T-helper 2 cell treated with Interferon-gamma antibody and Interleukin-4, amounts not matched to agents 5 μg/mL and 100 μg/mL, for 36 hours (primary cell): ENCODE measurements around the gene E2F7.

Source experiments
- DNase-seq: peaks from one replicate; pipeline ENCODE4 v3.0.0; 2021; ENCODE audit warnings: low spot score
- H3K27ac Mint-ChIP-seq: one replicate; pipeline ENCODE4 v1.8.0; 2021; ENCODE audit warnings: mild to moderate bottlenecking, mixed read lengths
- H3K27me3 Mint-ChIP-seq: one replicate; pipeline ENCODE4 v1.8.0; 2021; ENCODE audit warnings: low read depth, mixed read lengths
- H3K36me3 Mint-ChIP-seq: one replicate; pipeline ENCODE4 v1.8.0; 2021; ENCODE audit warnings: low read depth, mixed read lengths
- H3K4me1 Mint-ChIP-seq: one replicate; pipeline ENCODE4 v1.8.0; 2021; ENCODE audit warnings: low read depth, mixed read lengths
- H3K4me3 Mint-ChIP-seq: one replicate; pipeline ENCODE4 v1.8.0; 2022; ENCODE audit warnings: mild to moderate bottlenecking, moderate library complexity, mixed read lengths
- H3K9me3 Mint-ChIP-seq: one replicate; pipeline ENCODE4 v1.8.0; 2021; ENCODE audit warnings: mixed read lengths

Gene E2F7

DNA sequence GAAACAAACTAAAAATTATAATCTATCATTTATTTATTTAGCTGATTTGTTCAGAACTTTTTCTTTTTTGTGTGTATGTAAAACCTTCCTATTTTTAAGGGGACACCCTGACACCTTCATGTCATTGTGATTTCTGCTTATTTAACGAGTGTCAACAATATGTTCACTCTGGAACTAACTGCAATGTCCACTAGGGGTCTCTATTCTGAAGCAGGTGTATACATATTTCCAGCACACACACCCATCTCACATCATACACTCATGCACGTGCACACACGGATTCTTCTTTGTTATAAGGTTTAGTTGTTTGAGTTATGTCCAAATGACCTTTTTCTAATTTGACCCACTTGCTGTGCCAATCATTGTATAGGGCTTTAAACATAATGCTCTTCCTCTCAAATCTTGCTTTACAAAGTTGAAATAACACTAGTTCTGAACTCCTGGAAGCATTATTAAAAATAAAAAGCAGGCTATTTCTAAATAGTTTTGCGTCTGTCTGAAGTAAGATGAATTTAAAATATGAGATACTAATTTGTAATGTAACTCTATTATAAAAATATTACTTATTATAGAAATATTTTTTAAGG is 15.5 kb downstream of the E2F7 start:
- no peak for DNase-seq
- no peaks in the 10 kb centered on the region for H3K9me3 Mint-ChIP-seq
- no peaks in the 10 kb centered on the region for H3K27me3 Mint-ChIP-seq
- peaks cover 55% of the 10 kb centered on the region for H3K36me3 Mint-ChIP-seq
- H3K27ac Mint-ChIP-seq: no peak overlapping the region
- H3K4me3 Mint-ChIP-seq: no peak overlapping the region
- H3K4me1 Mint-ChIP-seq: peaks cover 8% of the 10 kb centered on the region

DNA sequence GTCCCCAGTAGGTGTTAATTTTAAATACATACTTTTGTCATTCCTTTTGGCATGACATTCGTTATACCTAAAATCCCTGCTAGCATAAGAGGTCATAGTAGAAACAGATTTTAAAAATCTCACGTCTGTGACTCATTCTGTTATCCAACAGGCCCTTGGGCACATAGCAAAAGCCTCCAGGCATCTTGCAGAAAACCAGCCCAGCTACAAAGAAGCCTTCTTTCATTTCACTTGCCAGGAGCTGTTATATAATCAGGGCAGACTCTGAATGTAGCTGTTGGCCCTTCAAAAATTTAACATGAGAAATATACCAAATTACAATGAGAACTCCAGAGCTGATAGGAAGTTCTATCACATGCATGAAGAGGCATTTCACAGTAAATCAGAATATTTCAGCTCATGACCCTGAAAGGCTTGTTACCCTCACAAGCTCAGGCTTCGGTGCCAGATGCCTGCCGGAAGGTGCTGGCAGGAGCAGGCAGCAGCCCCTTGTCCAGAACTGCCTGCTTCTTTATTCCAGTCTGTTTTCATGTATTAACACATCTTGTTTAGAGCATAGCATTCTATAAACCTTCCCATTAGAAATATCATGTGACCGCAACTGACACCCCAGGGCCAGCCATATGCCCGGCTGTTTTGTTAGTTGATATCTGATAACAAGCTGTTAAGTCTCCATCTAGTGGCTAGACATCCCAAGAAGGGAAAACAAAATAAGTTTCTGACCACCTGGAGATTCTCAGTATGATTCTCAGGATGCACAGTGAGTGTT is 17.8 kb downstream of the E2F7 start:
- H3K27ac Mint-ChIP-seq: no peak overlapping the region
- peaks cover 50% of the 10 kb centered on the region for H3K36me3 Mint-ChIP-seq
- H3K4me1 Mint-ChIP-seq: peaks cover 6% of the 10 kb centered on the region
- H3K4me3 Mint-ChIP-seq: no peak overlapping the region
- no peaks in the 10 kb centered on the region for H3K9me3 Mint-ChIP-seq
- DNase-seq: no peak
- no peaks in the 10 kb centered on the region for H3K27me3 Mint-ChIP-seq

DNA sequence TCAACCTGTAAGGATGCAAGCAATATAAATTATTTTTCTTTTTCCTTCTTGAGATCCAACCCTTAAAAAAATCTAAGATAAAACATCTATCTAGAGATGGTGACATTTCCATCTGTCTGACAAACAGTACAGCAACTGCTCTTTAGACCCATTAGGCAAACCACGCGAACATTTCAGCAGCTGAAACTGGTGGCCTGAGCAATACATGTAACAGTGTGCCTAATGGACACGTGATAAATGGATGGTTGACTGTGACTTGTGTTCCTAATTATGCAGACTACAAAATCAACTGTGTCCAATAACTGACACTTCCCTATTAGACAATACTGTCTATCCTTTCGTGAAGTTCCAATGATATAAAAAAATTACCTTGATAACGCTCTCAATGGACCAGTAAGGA is 18.9 kb downstream of the E2F7 start:
- H3K36me3 Mint-ChIP-seq: peaks cover 58% of the 10 kb centered on the region
- no peaks in the 10 kb centered on the region for H3K9me3 Mint-ChIP-seq
- DNase-seq: no peak
- no peak overlapping the region for H3K27ac Mint-ChIP-seq
- H3K4me3 Mint-ChIP-seq: no peak overlapping the region
- no peaks in the 10 kb centered on the region for H3K27me3 Mint-ChIP-seq
- peaks cover 6% of the 10 kb centered on the region for H3K4me1 Mint-ChIP-seq

DNA sequence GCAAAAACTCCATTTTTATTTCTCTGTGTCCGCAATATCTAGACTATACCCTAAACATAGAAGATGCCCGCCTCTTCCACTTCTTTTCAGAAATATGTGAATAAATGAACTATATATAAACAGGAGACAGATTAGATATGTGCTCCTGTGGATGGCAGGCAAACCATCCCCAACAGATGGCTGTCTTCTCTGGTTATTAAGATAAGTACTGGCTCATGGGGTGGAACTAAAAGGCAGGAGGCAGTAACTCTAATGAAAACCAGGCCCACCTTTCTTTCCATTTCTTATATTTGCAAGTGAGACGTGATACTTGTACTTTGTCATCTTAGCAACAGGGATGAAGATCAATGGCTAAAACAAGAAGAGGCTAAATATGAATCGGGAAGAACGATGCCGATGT is 20.2 kb downstream of the E2F7 start:
- Mint-ChIP-seq H3K36me3 (peaks cover 62% of the 10 kb centered on the region), H3K27me3 (no peaks in the 10 kb centered on the region), H3K4me1 (peaks cover 3% of the 10 kb centered on the region), H3K9me3 (no peaks in the 10 kb centered on the region), H3K27ac (no peak overlapping the region), H3K4me3 (no peak overlapping the region)
- no peak for DNase-seq

DNA sequence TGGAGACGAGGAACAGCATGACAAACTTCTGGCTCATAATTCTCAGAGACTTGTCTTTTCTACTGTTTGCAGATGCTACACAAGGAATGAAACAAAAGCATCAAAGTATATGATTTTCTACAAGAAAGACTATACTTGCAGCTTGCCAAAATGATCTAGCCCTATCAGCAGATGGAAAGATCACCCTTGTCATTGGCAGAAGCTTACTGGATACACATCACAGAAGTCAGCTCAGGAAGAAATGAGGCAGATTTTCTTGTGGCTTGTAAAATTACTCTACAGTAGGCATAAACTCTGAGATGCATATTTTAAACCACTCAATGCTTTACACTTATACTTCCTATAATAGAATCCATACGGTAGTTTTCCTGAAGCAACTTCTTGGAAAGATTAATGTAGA is 20.6 kb downstream of the E2F7 start:
- Mint-ChIP-seq H3K4me1 (peaks cover under 1% of the 10 kb centered on the region), H3K4me3 (no peak overlapping the region), H3K9me3 (no peaks in the 10 kb centered on the region), H3K27ac (no peak overlapping the region), H3K27me3 (no peaks in the 10 kb centered on the region), H3K36me3 (peaks cover 64% of the 10 kb centered on the region)
- DNase-seq: no peak

DNA sequence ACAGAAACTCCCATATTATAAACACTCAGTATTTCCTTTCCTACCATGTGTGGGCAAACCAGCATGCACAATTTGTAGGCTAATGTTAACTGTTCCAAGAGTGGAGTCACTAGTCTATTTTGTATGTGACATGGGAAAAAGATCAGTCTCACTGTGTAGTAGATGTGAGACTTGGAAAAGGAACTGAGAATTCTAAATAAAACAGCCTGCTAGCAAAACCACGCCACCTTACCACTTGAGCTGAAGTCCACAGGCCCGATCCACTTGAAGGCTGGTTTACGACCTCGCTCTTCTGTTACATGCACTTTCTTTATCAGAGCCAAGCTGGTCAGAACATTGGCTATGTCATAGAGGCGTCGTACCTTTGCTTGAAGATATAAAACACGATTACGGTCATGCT is 22.5 kb downstream of the E2F7 start:
- Mint-ChIP-seq H3K9me3 (peaks cover 15% of the 10 kb centered on the region), H3K27me3 (no peaks in the 10 kb centered on the region), H3K27ac (no peak overlapping the region), H3K36me3 (peaks cover 71% of the 10 kb centered on the region), H3K4me1 (no peaks in the 10 kb centered on the region), H3K4me3 (no peak overlapping the region)
- no peak for DNase-seq

DNA sequence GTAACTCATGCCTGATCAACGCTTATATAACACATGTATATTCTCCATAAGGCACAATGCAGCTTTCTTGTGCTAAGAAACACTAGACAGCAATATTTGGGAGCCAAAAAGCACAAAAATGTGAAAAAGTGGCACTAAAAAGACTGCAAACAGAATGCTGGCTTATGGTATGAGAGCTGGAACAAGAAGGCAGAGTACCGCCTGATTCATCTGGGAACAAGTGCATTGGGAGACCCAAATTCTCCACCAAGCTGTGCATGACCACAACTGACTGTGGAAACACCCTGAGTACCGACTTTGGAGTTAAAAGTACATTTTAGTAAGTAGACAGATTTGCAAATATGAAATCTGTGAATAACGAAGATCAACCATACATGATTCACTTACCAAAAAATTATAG is 25.1 kb downstream of the E2F7 start:
- DNase-seq: no peak
- Mint-ChIP-seq H3K4me3 (no peak overlapping the region), H3K4me1 (no peaks in the 10 kb centered on the region), H3K27me3 (no peaks in the 10 kb centered on the region), H3K9me3 (peaks cover 15% of the 10 kb centered on the region), H3K27ac (no peak overlapping the region), H3K36me3 (peaks cover 75% of the 10 kb centered on the region)

DNA sequence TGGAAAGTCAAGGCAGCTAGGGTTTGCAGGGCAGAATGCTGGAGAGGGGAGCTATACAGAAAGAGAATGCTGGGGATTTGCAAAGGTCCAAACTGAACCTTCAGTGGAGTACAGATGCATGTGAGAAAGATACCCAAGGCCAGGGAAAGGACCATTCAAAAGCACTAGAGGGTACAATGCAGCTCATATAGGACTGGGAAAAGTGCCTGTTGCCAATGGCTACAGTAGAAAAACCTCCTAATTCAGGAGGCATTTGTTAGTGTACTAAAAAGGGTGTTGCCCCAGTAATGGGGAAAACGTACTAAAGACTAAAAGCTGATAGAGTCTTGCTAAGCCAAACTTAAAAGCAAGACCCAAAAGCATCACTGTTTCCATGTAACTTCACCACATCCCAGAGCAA is 30.1 kb downstream of the E2F7 start:
- Mint-ChIP-seq H3K4me3 (no peak overlapping the region), H3K36me3 (peaks cover 62% of the 10 kb centered on the region), H3K9me3 (peaks cover 15% of the 10 kb centered on the region), H3K27me3 (no peaks in the 10 kb centered on the region), H3K27ac (no peak overlapping the region), H3K4me1 (no peaks in the 10 kb centered on the region)
- no peak for DNase-seq

DNA sequence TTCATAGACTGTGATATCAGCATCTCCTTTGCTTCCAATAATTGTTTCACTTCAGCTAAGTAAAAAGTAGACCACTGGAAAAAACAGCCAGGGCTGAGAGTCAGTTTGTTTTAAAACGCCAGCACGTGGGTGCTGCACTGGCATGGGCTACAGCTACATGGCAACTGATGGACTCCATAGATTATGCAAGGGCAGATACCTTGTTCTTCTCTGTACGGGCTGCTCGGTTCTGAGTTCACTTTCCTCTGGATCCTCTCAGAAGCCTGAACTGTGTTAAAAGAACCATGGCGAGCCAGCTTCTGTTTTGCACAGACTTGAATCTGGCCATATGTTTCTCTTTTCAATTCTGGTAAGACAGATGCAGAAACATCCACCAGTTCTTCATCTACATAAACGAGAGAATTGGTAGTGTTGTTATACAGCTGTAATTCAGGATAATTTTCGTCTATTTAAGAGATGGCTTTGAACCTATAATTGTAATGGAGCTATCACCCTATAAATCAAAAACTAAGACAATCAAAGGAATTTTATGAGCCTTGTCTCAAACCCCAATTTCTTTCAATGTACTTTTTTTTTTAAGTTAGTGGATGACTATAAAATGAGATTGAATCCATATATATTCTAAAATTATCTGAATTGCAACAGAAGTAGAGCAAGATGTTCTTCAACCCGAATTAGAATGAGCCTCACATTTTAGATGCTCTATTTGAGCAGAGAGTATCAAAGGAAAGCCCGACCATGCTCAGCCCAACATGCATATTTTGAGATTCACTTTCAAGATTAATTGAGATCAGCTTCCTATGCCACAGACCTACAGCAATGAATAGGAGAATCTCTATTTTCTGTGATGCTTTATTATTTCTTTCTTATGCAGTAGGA is 31.5 kb downstream of the E2F7 start:
- Mint-ChIP-seq H3K9me3 (peaks cover 7% of the 10 kb centered on the region), H3K4me3 (no peak overlapping the region), H3K27ac (no peak overlapping the region), H3K27me3 (no peaks in the 10 kb centered on the region), H3K36me3 (peaks cover 60% of the 10 kb centered on the region), H3K4me1 (no peaks in the 10 kb centered on the region)
- DNase-seq: no peak

DNA sequence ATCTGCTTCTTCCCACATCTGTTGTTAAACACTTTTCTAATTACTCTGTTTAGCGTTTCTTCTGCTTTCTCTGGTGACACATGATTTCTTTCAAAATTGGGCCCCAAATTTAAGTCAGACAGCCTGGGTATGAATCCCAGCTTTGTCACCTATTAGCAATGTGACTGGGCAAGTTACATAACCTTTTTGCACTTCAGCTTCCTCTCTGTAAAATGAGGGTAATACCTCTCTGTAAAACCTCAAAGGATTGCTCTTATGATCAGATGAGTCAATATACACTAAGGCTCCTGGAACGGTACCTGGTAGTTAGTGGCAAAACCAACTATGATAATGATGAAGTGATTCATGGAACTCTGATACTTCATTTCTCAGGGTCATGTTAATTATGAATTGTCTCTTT is 33.0 kb downstream of the E2F7 start:
- Mint-ChIP-seq H3K27ac (no peak overlapping the region), H3K4me3 (no peak overlapping the region)
- DNase-seq: no peak

DNA sequence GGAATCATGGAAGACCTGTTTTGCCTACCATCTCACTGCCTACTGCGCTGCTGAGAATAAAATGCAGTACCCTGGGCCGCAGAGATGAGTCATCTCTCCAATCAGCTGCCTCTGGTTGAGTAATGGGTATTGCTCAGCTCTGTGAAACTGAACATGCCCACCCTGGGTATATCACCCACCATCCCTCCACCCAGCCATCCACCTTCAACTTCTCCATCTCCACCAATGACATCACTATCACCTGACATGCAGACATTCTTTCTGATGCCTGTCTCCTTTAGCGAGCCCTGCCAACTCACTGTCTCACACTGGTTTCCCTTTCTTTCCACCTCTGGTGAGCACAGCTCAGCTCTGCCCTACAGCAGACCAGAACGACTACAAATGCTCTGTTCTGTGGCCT is 33.6 kb downstream of the E2F7 start:
- Mint-ChIP-seq H3K27me3 (no peaks in the 10 kb centered on the region), H3K4me1 (no peaks in the 10 kb centered on the region), H3K36me3 (peaks cover 49% of the 10 kb centered on the region), H3K27ac (no peak overlapping the region), H3K9me3 (no peaks in the 10 kb centered on the region), H3K4me3 (no peak overlapping the region)
- no peak for DNase-seq

More for the DNA sequence above, 33.0 kb downstream of the E2F7 start:
- Mint-ChIP-seq H3K36me3 (peaks cover 54% of the 10 kb centered on the region), H3K9me3 (no peaks in the 10 kb centered on the region), H3K27me3 (no peaks in the 10 kb centered on the region), H3K4me1 (no peaks in the 10 kb centered on the region)

DNA sequence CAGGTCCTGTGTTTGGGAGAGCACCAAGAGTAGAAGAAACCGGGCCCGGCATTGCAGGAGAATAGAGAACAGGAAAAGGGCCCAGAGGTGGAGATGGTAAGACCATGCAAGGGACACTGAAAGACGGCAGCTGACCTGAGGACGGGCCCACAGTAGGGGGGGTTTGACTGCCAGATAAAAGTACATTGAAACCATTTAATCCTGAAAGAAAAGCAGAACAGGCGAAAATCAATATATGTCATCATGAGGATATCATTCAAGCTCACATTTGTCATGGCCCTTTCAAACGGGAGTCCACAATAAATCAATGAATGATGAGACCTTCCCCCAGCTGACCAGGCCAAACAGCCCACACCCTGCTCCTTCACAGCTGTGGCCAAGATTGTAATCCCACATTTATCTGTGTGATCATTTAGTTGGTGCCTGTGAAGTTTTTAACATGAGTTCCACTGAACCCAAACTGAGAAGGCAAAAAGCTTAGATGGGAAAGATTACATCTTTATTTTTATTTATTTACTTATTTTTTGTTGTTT is 39.5 kb downstream of the E2F7 start:
- H3K36me3 Mint-ChIP-seq: peaks cover 47% of the 10 kb centered on the region
- DNase-seq: no peak
- no peaks in the 10 kb centered on the region for H3K4me1 Mint-ChIP-seq
- no peaks in the 10 kb centered on the region for H3K9me3 Mint-ChIP-seq
- no peak overlapping the region for H3K4me3 Mint-ChIP-seq
- no peaks in the 10 kb centered on the region for H3K27me3 Mint-ChIP-seq
- H3K27ac Mint-ChIP-seq: peak overlapping the region; percentile 16

DNA sequence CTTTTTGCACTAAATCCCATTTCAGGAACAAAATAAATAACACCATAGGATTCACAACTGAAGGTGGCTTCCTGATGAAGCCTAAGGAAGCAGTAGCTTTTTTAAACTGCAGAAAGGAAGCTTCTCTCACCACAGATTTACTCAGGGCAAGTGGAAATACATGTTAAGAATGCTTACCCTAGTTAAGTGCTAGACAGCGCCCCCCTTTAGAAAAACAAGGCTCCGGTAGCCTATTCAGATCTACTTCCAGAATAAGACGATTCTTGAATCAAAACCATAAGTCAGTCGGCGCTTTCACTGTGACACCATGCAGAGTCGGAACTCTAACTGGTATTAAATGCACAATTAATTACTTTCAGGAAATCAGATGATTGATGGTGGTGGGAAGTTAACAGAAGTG is 41.9 kb downstream of the E2F7 start:
- H3K36me3 Mint-ChIP-seq: peaks cover 43% of the 10 kb centered on the region
- DNase-seq: no peak
- H3K27me3 Mint-ChIP-seq: no peaks in the 10 kb centered on the region
- no peak overlapping the region for H3K27ac Mint-ChIP-seq
- H3K4me3 Mint-ChIP-seq: no peak overlapping the region
- H3K9me3 Mint-ChIP-seq: no peaks in the 10 kb centered on the region
- H3K4me1 Mint-ChIP-seq: no peaks in the 10 kb centered on the region

DNA sequence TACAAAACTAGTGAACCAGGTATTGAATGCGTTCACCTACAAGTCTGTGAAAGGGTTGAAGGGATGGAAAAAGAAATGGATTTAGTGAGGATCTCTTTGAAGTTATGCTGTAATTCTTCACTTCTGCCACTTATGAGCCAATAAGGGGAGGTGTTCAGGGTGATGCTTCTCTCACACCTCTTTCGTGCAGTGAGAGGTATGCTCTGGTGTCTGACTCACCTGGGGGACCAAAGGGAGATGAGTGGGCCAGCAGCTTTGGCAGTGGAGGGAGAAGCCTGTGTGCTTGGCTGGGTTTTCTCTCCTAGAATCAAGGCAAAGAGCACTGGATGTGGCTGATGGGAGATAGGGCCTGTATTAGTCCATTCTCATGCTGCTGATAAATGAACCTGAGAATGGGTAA is 45.4 kb downstream of the E2F7 start:
- H3K27ac Mint-ChIP-seq: no peak overlapping the region
- peaks cover 35% of the 10 kb centered on the region for H3K36me3 Mint-ChIP-seq
- H3K9me3 Mint-ChIP-seq: no peaks in the 10 kb centered on the region
- DNase-seq: no peak
- H3K27me3 Mint-ChIP-seq: no peaks in the 10 kb centered on the region
- no peak overlapping the region for H3K4me3 Mint-ChIP-seq
- no peaks in the 10 kb centered on the region for H3K4me1 Mint-ChIP-seq
